ENCODE results near the gene KLHL20. TPM values are rescaled to one million over a fixed set of nuclear protein-coding genes. Genes with fewer than 3 reads are reported as not detected.

The KLHL20 gene
- polyA plus RNA-seq, 1 donor from 2014 or later, result 33.2 TPM

DNA sequence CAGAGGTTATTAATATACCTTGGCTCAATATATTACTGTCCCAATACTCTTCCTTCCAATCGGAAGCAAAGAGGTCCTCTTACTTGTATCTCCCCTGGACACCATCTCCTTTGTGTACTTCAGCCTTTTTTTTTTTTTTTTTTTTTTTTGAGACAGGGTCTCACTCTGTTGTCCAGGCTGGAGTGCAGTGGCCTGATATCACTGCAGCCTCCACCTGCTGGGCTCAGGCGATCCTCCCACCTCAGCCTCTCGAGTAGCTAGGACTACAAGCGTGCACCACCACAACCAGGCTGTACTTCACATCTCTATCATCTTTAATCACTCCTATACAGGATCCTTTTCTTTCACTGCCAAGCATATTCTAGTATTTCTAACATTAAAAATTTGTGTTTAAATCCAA is 106.9 kb downstream of the KLHL20 start:
- H3K27me3 ChIP-seq (ENCODE audit: insufficient read depth, low read depth, low read length), result no peaks in the 10 kb centered on the region
- H3K27ac ChIP-seq (ENCODE audit: low read length), result no peak overlapping the region
- H3F3A ChIP-seq (ENCODE audit: insufficient read depth, low read length, poor library complexity, severe bottlenecking), result no peaks in the 10 kb centered on the region
- peaks cover 16% of the 10 kb centered on the region for H3K79me2 ChIP-seq (replicated peaks; ENCODE audit: insufficient read depth, low read length)
- H3K9me2 ChIP-seq (ENCODE audit: insufficient read depth, low read length), result no peaks in the 10 kb centered on the region
- H3K4me2 ChIP-seq (ENCODE audit: low read length), result no peak overlapping the region
- H2AFZ ChIP-seq (ENCODE audit: low read depth, low read length), result no peak overlapping the region
- H4K20me1 ChIP-seq (ENCODE audit: insufficient read depth), result no peaks in the 10 kb centered on the region
- no peak overlapping the region for H3K4me3 ChIP-seq (ENCODE audit: low read length)
- TF ChIP-seq MXI1 (conservative IDR thresholded peaks at IDR 0.05; ENCODE audit: poor library complexity, severe bottlenecking), result no peak
- TF ChIP-seq SMC3 (conservative IDR thresholded peaks at IDR 0.05; ENCODE audit: poor library complexity), result no peak
- no peak for TF ChIP-seq POLR2AphosphoS5 (IDR thresholded peaks at IDR 0.05)
- no peak for TF ChIP-seq TAF1 (IDR thresholded peaks at IDR 0.05; ENCODE audit: low read depth)
- TF ChIP-seq, protein P1, sequence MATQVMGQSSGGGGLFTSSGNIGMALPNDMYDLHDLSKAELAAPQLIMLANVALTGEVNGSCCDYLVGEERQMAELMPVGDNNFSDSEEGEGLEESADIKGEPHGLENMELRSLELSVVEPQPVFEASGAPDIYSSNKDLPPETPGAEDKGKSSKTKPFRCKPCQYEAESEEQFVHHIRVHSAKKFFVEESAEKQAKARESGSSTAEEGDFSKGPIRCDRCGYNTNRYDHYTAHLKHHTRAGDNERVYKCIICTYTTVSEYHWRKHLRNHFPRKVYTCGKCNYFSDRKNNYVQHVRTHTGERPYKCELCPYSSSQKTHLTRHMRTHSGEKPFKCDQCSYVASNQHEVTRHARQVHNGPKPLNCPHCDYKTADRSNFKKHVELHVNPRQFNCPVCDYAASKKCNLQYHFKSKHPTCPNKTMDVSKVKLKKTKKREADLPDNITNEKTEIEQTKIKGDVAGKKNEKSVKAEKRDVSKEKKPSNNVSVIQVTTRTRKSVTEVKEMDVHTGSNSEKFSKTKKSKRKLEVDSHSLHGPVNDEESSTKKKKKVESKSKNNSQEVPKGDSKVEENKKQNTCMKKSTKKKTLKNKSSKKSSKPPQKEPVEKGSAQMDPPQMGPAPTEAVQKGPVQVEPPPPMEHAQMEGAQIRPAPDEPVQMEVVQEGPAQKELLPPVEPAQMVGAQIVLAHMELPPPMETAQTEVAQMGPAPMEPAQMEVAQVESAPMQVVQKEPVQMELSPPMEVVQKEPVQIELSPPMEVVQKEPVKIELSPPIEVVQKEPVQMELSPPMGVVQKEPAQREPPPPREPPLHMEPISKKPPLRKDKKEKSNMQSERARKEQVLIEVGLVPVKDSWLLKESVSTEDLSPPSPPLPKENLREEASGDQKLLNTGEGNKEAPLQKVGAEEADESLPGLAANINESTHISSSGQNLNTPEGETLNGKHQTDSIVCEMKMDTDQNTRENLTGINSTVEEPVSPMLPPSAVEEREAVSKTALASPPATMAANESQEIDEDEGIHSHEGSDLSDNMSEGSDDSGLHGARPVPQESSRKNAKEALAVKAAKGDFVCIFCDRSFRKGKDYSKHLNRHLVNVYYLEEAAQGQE (IDR thresholded peaks at IDR 0.05; ENCODE audit: borderline replicate concordance), result no peak
- no peak for TF ChIP-seq EP300 (conservative IDR thresholded peaks at IDR 0.05; ENCODE audit: poor library complexity, severe bottlenecking)
- H3K36me3 ChIP-seq (ENCODE audit: insufficient read depth, low read length), result no peaks in the 10 kb centered on the region
- H3K9me3 ChIP-seq (ENCODE audit: low read length), result no peaks in the 10 kb centered on the region
- no peak overlapping the region for H3K9ac ChIP-seq (ENCODE audit: low read length)

DNA sequence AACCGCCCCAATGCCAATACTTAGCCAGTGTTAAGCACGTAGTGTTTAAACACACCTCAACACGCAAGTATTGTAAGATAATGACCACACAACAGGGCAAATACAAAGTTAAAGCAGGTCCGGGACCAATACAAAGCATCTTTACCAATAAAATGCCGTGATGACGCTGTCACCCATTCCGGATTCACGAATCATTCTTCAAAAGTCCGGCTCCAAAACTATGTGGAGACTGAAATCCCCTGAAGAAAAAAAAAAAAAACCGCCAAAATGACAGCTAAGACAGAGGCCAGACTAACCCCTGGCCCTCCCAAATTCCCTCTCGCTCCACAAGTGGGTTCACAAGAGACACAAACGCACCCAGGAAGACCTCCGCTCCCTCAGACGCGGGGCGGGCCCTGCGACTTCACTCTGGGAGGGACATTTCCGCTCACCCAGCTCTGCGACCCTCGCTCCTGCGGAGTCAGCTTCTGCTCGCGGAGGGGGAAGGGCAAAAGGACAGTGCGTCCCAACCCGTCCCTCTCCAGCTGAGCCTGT is 109.1 kb downstream of the KLHL20 start:
- TF ChIP-seq, protein P2, sequence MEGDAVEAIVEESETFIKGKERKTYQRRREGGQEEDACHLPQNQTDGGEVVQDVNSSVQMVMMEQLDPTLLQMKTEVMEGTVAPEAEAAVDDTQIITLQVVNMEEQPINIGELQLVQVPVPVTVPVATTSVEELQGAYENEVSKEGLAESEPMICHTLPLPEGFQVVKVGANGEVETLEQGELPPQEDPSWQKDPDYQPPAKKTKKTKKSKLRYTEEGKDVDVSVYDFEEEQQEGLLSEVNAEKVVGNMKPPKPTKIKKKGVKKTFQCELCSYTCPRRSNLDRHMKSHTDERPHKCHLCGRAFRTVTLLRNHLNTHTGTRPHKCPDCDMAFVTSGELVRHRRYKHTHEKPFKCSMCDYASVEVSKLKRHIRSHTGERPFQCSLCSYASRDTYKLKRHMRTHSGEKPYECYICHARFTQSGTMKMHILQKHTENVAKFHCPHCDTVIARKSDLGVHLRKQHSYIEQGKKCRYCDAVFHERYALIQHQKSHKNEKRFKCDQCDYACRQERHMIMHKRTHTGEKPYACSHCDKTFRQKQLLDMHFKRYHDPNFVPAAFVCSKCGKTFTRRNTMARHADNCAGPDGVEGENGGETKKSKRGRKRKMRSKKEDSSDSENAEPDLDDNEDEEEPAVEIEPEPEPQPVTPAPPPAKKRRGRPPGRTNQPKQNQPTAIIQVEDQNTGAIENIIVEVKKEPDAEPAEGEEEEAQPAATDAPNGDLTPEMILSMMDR (IDR thresholded peaks at IDR 0.05; ENCODE audit: poor library complexity, severe bottlenecking), result no peak
- no peak for TF ChIP-seq POLR2AphosphoS5 (IDR thresholded peaks at IDR 0.05)
- TF ChIP-seq RAD21 (conservative IDR thresholded peaks at IDR 0.05), result no peak
- TF ChIP-seq MXI1 (conservative IDR thresholded peaks at IDR 0.05; ENCODE audit: poor library complexity, severe bottlenecking), result no peak
- no peak for TF ChIP-seq SMC3 (conservative IDR thresholded peaks at IDR 0.05; ENCODE audit: poor library complexity)
- TF ChIP-seq EP300 (conservative IDR thresholded peaks at IDR 0.05; ENCODE audit: poor library complexity, severe bottlenecking), result no peak
- TF ChIP-seq EZH2 (IDR thresholded peaks at IDR 0.05; ENCODE audit: borderline replicate concordance, insufficient read depth, low read length, poor library complexity, severe bottlenecking), result no peak
- TF ChIP-seq, protein P1 (IDR thresholded peaks at IDR 0.05; ENCODE audit: borderline replicate concordance), result no peak
- no peak for TF ChIP-seq TAF1 (IDR thresholded peaks at IDR 0.05; ENCODE audit: low read depth)
- peak overlapping the region; percentile 84 for H3K4me3 ChIP-seq (ENCODE audit: low read length)
- no peaks in the 10 kb centered on the region for H3K9me2 ChIP-seq (ENCODE audit: insufficient read depth, low read length)
- no peaks in the 10 kb centered on the region for H3K36me3 ChIP-seq (ENCODE audit: insufficient read depth, low read length)
- no peaks in the 10 kb centered on the region for H4K20me1 ChIP-seq (ENCODE audit: insufficient read depth)
- no peaks in the 10 kb centered on the region for H3F3A ChIP-seq (ENCODE audit: insufficient read depth, low read length, poor library complexity, severe bottlenecking)
- no peaks in the 10 kb centered on the region for H3K9me3 ChIP-seq (ENCODE audit: low read length)
- H3K27ac ChIP-seq (ENCODE audit: low read length), result peak overlapping the region; percentile 7
- H3K9ac ChIP-seq (ENCODE audit: low read length), result peak overlapping the region; percentile 51
- peak overlapping the region; percentile 77 for H3K4me2 ChIP-seq (ENCODE audit: low read length)
- H2AFZ ChIP-seq (ENCODE audit: low read depth, low read length), result peak overlapping the region; percentile 73
- H3K79me2 ChIP-seq (replicated peaks; ENCODE audit: insufficient read depth, low read length), result peaks cover 21% of the 10 kb centered on the region
- H3K27me3 ChIP-seq (ENCODE audit: insufficient read depth, low read depth, low read length), result no peaks in the 10 kb centered on the region

All from neural cell (in vitro differentiated cells).